Measurements from ENCODE around the gene NKX3-2.

The NKX3-2 gene

DNA sequence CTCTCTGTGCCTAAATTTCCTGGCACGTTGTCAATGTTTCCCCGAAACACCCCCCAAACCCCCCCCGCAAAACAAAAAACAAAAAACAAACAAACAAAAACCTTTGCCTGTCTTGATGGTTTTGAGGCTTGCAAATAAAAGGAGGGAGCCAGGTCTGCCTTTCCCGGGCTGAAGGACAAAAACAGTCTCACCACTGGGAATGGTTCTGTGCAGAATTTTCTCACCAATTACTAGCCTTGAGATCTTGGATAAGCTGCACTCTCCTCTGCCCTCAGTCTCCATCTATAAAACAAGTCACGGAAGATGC lies 15.5 kb downstream of the NKX3-2 start:
- FAIRE-seq (peak; percentile 27), DNase-seq (ENCODE audit: insufficient read length) (no peak)

GRCh38 chr4:13527981-13528820 lies 16.1 kb downstream of the NKX3-2 start:
- FAIRE-seq (peak; percentile 93), DNase-seq (ENCODE audit: insufficient read length) (peak; percentile 58)
- TF ChIP-seq POLR2A (IDR thresholded peaks at IDR 0.05; ENCODE audit: low read depth, low read length) (no peak), TAF1 (IDR thresholded peaks at IDR 0.05; ENCODE audit: borderline replicate concordance, low read depth, low read length) (no peak), POLR2AphosphoS5 (IDR thresholded peaks at IDR 0.05; ENCODE audit: low read depth, low read length) (no peak)

More for the DNA sequence above, 15.5 kb downstream of the NKX3-2 start:
- no peak for TF ChIP-seq POLR2AphosphoS5 (IDR thresholded peaks at IDR 0.05; ENCODE audit: low read depth, low read length)

GRCh38 chr4:13527192-13527980 lies 16.9 kb downstream of the NKX3-2 start:
- no peak for TF ChIP-seq POLR2A (IDR thresholded peaks at IDR 0.05; ENCODE audit: low read depth, low read length)
- DNase-seq (ENCODE audit: insufficient read length) (peak; percentile 24), FAIRE-seq (peak; percentile 33)

DNA sequence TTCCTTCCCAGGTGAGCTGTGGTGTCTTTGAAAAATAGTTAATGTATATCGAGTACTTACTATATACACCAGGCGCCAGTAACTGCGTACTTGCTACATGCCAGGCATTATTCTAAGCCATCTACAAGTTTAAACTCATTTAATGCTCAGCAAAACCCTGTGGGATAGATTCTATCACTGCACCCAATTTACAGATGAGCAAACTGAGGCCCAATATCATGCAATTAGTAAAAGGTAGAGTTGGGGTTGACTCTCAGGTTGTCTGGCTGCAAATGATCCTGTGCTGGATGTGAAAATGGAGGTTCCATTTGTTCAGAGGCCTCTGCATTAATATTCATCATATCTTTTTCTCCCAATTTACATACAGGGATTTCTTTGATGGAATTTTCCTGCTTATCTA lies 17.6 kb downstream of the NKX3-2 start:
- DNase-seq (ENCODE audit: insufficient read length) (no peak), FAIRE-seq (no peak)
- TF ChIP-seq POLR2AphosphoS5 (IDR thresholded peaks at IDR 0.05; ENCODE audit: low read depth, low read length): no peak
- no peak for TF ChIP-seq TAF1 (IDR thresholded peaks at IDR 0.05; ENCODE audit: borderline replicate concordance, low read depth, low read length)
- no peak for TF ChIP-seq POLR2A (IDR thresholded peaks at IDR 0.05; ENCODE audit: low read depth, low read length)

DNA sequence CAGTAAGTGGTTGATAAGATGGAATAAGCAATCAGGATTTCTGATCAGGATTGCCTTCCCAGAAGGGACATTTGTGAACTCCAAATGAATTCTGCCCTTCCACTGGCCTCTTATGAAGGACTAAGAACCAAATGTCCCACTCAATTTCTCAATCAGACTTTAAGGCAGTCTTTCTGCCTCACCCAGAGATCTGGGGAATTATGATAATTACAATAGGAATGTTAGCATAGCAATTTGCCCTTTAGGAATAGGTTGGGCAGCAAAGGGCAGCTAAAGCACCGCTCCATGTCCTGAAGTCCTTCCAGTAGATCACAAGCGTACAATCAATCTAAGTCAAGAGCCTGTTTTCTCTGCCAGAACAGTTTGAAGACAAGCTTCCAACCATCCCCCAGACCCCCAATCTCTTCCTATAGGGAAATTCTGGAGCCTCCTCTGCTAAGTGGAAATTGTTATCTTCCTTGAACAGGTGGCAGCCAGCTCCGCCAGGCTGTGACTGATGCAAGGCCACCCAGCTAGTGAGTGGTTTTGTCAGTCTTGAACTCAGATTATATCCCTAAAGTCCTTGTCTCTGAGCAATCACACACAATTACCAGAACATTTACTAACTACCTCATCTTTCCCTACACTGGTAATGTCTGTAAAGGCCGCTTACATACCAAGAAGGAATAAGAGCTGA lies 18.6 kb downstream of the NKX3-2 start:
- DNase-seq (ENCODE audit: insufficient read length) (no peak), FAIRE-seq (no peak)
- no peak for TF ChIP-seq POLR2AphosphoS5 (IDR thresholded peaks at IDR 0.05; ENCODE audit: low read depth, low read length)
- TF ChIP-seq TAF1 (IDR thresholded peaks at IDR 0.05; ENCODE audit: borderline replicate concordance, low read depth, low read length): no peak
- no peak for TF ChIP-seq POLR2A (IDR thresholded peaks at IDR 0.05; ENCODE audit: low read depth, low read length)

GRCh38 chr4:13524504-13525243 lies 19.6 kb downstream of the NKX3-2 start:
- TF ChIP-seq TAF1 (IDR thresholded peaks at IDR 0.05; ENCODE audit: borderline replicate concordance, low read depth, low read length) (no peak), POLR2AphosphoS5 (IDR thresholded peaks at IDR 0.05; ENCODE audit: low read depth, low read length) (no peak), POLR2A (IDR thresholded peaks at IDR 0.05; ENCODE audit: low read depth, low read length) (no peak)
- DNase-seq (ENCODE audit: insufficient read length) (no peak), FAIRE-seq (no peak)

DNA sequence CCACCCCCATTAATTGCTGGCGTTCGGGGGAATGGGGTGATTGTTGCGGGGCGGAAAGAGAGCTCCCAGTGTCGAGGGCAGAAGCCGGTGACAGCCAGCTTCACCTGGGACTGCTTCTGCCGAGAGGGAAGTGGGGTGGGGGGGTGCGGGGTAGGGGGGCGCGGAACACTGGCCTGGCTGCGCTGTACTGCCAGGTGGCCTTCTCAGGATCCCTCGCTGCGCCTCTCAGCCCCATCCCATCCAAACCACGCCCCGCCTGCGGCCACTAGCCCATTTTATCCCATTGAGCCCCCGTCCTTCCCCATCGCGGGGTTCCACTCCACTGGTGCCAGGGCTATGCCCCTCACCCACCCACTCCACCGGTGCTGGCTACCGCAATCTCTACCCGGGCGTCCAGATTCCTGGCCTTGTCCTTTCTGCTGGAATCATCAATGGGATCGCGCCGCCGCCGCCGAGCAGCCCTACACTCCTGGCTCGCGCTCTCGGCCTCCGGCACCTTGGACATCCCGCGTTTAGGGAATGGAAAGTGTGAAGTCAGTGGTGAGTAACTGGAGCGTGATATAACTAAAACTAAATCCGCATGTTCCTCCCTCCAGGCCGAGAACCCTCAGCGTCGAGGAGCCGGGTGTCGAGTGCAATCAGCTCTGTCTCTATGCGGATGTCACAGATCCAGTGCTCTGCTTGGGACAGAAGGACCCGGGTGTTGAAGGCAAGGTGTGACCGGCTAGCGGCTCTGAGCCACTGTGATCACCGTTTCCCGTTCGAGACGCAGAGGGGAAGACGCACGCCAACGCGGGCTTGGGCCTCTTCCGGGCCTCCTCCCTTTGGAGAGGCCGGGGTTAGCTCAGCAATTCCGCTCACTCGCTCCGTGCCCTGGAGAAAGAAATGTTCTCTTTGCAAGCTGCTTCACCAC lies 20.5 kb downstream of the NKX3-2 start:
- TF ChIP-seq TAF1 (IDR thresholded peaks at IDR 0.05; ENCODE audit: borderline replicate concordance, low read depth, low read length) (no peak), POLR2A (IDR thresholded peaks at IDR 0.05; ENCODE audit: low read depth, low read length) (no peak), POLR2AphosphoS5 (IDR thresholded peaks at IDR 0.05; ENCODE audit: low read depth, low read length) (no peak)
- DNase-seq (ENCODE audit: insufficient read length): no peak
- no peak for FAIRE-seq

- TF ChIP-seq POLR2A (IDR thresholded peaks at IDR 0.05; ENCODE audit: low read depth, low read length): no peak
- no peak for TF ChIP-seq POLR2AphosphoS5 (IDR thresholded peaks at IDR 0.05; ENCODE audit: low read depth, low read length)
- TF ChIP-seq TAF1 (IDR thresholded peaks at IDR 0.05; ENCODE audit: borderline replicate concordance, low read depth, low read length): no peak
- FAIRE-seq: no peak
These were observed 21.2 kb downstream of the NKX3-2 start for GRCh38 chr4:13523105-13523477.

GRCh38 chr4:13522282-13523104 lies 21.8 kb downstream of the NKX3-2 start:
- DNase-seq (ENCODE audit: insufficient read length) (no peak), FAIRE-seq (no peak)
- TF ChIP-seq POLR2AphosphoS5 (IDR thresholded peaks at IDR 0.05; ENCODE audit: low read depth, low read length) (no peak), POLR2A (IDR thresholded peaks at IDR 0.05; ENCODE audit: low read depth, low read length) (no peak), TAF1 (IDR thresholded peaks at IDR 0.05; ENCODE audit: borderline replicate concordance, low read depth, low read length) (no peak)

More at GRCh38 chr4:13523105-13523477, 21.2 kb downstream of the NKX3-2 start:
- DNase-seq (ENCODE audit: insufficient read length): no peak

DNA sequence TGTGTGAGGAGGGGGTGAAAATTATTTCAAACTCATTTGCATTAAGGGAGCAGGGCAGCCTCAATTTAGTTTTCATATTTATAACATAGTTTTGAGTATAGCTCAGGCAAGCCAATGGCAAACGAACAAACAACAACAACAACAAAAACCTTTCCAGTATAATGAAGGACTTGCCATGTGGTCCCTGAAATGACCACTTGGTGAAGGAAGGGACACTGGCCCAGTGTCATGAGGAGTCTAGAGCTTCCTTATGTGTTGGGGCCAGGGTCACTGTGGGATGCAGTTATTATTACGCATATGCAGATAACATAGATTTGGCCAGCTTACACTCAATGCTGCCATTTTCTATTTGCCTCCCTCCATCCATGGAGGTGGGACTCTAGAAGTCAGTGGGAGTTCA lies 23.3 kb downstream of the NKX3-2 start:
- FAIRE-seq (no peak), DNase-seq (ENCODE audit: insufficient read length) (no peak)
- TF ChIP-seq POLR2A (IDR thresholded peaks at IDR 0.05; ENCODE audit: low read depth, low read length): no peak
- TF ChIP-seq TAF1 (IDR thresholded peaks at IDR 0.05; ENCODE audit: borderline replicate concordance, low read depth, low read length): no peak
- TF ChIP-seq POLR2AphosphoS5 (IDR thresholded peaks at IDR 0.05; ENCODE audit: low read depth, low read length): no peak

All from GM12892 (cell line).